ENCODE measurements around the gene AFAP1. TPM values are rescaled to one million over a fixed set of nuclear protein-coding genes. Genes with fewer than 3 reads are reported as not detected.

The AFAP1 gene
- total and polyA plus RNA-seq, 2 donors (not counting 3 experiments of a cell fraction or from before 2014, with no cell fraction given): 32.3 to 103 TPM

DNA sequence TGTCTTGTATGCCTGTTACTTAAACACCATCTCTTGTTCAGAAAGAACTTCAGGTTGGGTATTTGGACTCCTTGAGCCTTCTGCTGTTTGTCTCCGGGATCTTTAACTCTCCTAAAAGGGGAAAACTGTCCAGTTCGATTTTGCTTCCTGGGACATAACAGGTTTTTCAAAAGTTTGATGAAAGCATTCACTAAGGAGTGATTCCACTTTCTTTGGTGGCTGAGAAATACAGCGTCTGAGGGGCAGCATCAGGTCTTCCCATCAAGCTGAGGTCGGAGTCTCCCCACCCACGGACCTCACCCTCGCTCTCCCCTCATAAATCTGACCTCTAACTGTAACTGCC lies 1.4 kb downstream of the AFAP1 start:
- no peak overlapping the region for H2AFZ ChIP-seq (ENCODE audit: low read depth, low read length)
- H3K9me3 ChIP-seq (replicated peaks; ENCODE audit: control insufficient read depth, insufficient read depth, low read length): no peaks in the 10 kb centered on the region
- H3K27me3 ChIP-seq (ENCODE audit: control insufficient read depth in 2 of 2, insufficient read depth in 2 of 2, low read length in 2 of 2): no peaks in the 10 kb centered on the region
- no peaks in the 10 kb centered on the region for H3K36me3 ChIP-seq (ENCODE audit: control insufficient read depth in 2 of 2, extremely low read depth in 1 of 2, insufficient read depth in 2 of 2, low read length in 2 of 2)
- intact Hi-C loops (cut with micrococcal nuclease): loop anchor here (1.0 to 2.0 kb wide), 5 partner anchors 34 to 134 kb away; no protein-coding TSS in a partner anchor
- H3K9ac ChIP-seq (replicated peaks; ENCODE audit: extremely low read depth, insufficient read depth, low read length): peak overlapping the region; percentile 99
- H3K79me2 ChIP-seq (ENCODE audit: control insufficient read depth, insufficient read depth, low read length): peaks cover 63% of the 10 kb centered on the region
- peak overlapping the region; percentile 42 to 93 (median 88) for H3K4me3 ChIP-seq (replicated peaks in 1 of 3; ENCODE audit: insufficient read depth in 1 of 3, low read depth in 1 of 3, low read length in 3 of 3)
- DNase-seq (ENCODE audit: low read depth, low spot score) (no peak), FAIRE-seq (no peak)
- TF ChIP-seq, protein P1, sequence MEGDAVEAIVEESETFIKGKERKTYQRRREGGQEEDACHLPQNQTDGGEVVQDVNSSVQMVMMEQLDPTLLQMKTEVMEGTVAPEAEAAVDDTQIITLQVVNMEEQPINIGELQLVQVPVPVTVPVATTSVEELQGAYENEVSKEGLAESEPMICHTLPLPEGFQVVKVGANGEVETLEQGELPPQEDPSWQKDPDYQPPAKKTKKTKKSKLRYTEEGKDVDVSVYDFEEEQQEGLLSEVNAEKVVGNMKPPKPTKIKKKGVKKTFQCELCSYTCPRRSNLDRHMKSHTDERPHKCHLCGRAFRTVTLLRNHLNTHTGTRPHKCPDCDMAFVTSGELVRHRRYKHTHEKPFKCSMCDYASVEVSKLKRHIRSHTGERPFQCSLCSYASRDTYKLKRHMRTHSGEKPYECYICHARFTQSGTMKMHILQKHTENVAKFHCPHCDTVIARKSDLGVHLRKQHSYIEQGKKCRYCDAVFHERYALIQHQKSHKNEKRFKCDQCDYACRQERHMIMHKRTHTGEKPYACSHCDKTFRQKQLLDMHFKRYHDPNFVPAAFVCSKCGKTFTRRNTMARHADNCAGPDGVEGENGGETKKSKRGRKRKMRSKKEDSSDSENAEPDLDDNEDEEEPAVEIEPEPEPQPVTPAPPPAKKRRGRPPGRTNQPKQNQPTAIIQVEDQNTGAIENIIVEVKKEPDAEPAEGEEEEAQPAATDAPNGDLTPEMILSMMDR (IDR thresholded peaks at IDR 0.05; ENCODE audit: extremely low read depth in 1 of 2, insufficient read depth in 1 of 2, low read depth in 1 of 2, low read length in 2 of 2): no peak
- TSS peak; percentile 24 for BruUV-seq (replicated peaks)
- H3K4me1 ChIP-seq (ENCODE audit: control insufficient read depth, extremely low read depth, insufficient read depth, low read length): peaks cover 42% of the 10 kb centered on the region
- no peaks in the 10 kb centered on the region for H3K9me1 ChIP-seq (replicated peaks; ENCODE audit: control insufficient read depth, extremely low read depth, insufficient read depth, low read length)
- H4K20me1 ChIP-seq (replicated peaks; ENCODE audit: control insufficient read depth, extremely low read depth, insufficient read depth, low read length): peaks cover 3% of the 10 kb centered on the region
- ChIA-PET CTCF (interaction anchor here (0.7 to 6.0 kb wide), 21 partner anchors 12 to 256 kb away, joined by 3 to 55 read pairs (median 6); no protein-coding TSS in a partner anchor), POLR2A (interaction anchor here (0.6 to 2.9 kb wide), 11 partner anchors 12 to 133 kb away, joined by 3 to 18 read pairs (median 4); no protein-coding TSS in a partner anchor)
- H3K27ac ChIP-seq (ENCODE audit: insufficient read depth, low read depth, low read length): peak overlapping the region; percentile 71
- peak overlapping the region; percentile 79 for H3K4me2 ChIP-seq (ENCODE audit: insufficient read depth, low read length)
- dilution Hi-C loops (cut with MboI; ENCODE audit: extremely low pct_ligation_motif_present, low sequenced_read_pairs): no loop called here

GRCh38 chr4:7937006-7937405 lies 2.7 kb downstream of the AFAP1 start:
- Histone ChIP-seq H3K27ac (ENCODE audit: insufficient read depth, low read depth, low read length) (peak overlapping the region; percentile 71), H3K9ac (replicated peaks; ENCODE audit: extremely low read depth, insufficient read depth, low read length) (peak overlapping the region; percentile 44), H3K36me3 (ENCODE audit: control insufficient read depth in 2 of 2, extremely low read depth in 1 of 2, insufficient read depth in 2 of 2, low read length in 2 of 2) (peaks cover 0 to 4% of the 10 kb centered on the region in 2 experiments), H4K20me1 (replicated peaks; ENCODE audit: control insufficient read depth, extremely low read depth, insufficient read depth, low read length) (peaks cover 8% of the 10 kb centered on the region), H3K4me2 (ENCODE audit: insufficient read depth, low read length) (peak overlapping the region; percentile 79), H2AFZ (ENCODE audit: low read depth, low read length) (no peak overlapping the region), H3K4me3 (replicated peaks in 1 of 3; ENCODE audit: insufficient read depth in 1 of 3, low read depth in 1 of 3, low read length in 3 of 3) (peak overlapping the region in 2 of 3 experiments; percentile 88 to 93), H3K9me3 (replicated peaks; ENCODE audit: control insufficient read depth, insufficient read depth, low read length) (no peaks in the 10 kb centered on the region), H3K27me3 (ENCODE audit: control insufficient read depth in 2 of 2, insufficient read depth in 2 of 2, low read length in 2 of 2) (no peaks in the 10 kb centered on the region), H3K79me2 (ENCODE audit: control insufficient read depth, insufficient read depth, low read length) (peaks cover 74% of the 10 kb centered on the region), H3K9me1 (replicated peaks; ENCODE audit: control insufficient read depth, extremely low read depth, insufficient read depth, low read length) (no peaks in the 10 kb centered on the region), H3K4me1 (ENCODE audit: control insufficient read depth, extremely low read depth, insufficient read depth, low read length) (peaks cover 42% of the 10 kb centered on the region)
- FAIRE-seq (no peak), DNase-seq (ENCODE audit: low read depth, low spot score) (no peak)
- intact Hi-C loops (cut with micrococcal nuclease) (no loop called here), dilution Hi-C loops (cut with MboI; ENCODE audit: extremely low pct_ligation_motif_present, low sequenced_read_pairs) (no loop called here)
- CTCF ChIA-PET: interaction anchor here (1.0 to 6.0 kb wide), 10 partner anchors 11 to 135 kb away, joined by 3 to 55 read pairs (median 16); no protein-coding TSS in a partner anchor
- POLR2A ChIA-PET: interaction anchor here (1.4 to 1.8 kb wide), 2 partner anchors 93 to 109 kb away, joined by 3 to 4 read pairs; no protein-coding TSS in a partner anchor
- BruUV-seq (replicated peaks): no TSS peak
- TF ChIP-seq POLR2AphosphoS5 (IDR thresholded peaks at IDR 0.05; ENCODE audit: insufficient read depth, low read depth, low read length): no peak
- no peak for TF ChIP-seq GATA2 (IDR thresholded peaks at IDR 0.05; ENCODE audit: insufficient read depth, insufficient read length, low read depth, low read length)
- no peak for TF ChIP-seq POLR2A (IDR thresholded peaks at IDR 0.05; ENCODE audit: low read depth, low read length)
- TF ChIP-seq, protein P1 (IDR thresholded peaks at IDR 0.05; ENCODE audit: extremely low read depth in 1 of 2, insufficient read depth in 1 of 2, low read depth in 1 of 2, low read length in 2 of 2): no peak
- no peak for TF ChIP-seq MAX (IDR thresholded peaks at IDR 0.05; ENCODE audit: insufficient read depth, insufficient read length)
- no peak for TF ChIP-seq FOS (IDR thresholded peaks at IDR 0.05; ENCODE audit: borderline replicate concordance, insufficient read depth, low read length)
- no peak for TF ChIP-seq MYC (IDR thresholded peaks at IDR 0.05; ENCODE audit: low read depth, low read length)
- no peak for TF ChIP-seq EZH2 (IDR thresholded peaks at IDR 0.05; ENCODE audit: borderline replicate concordance, low read depth, low read length, severe bottlenecking)
- TF ChIP-seq JUN (IDR thresholded peaks at IDR 0.05; ENCODE audit: borderline replicate concordance, insufficient read depth, insufficient read length, low read depth): no peak
